Stimulated activated CD8-positive, alpha-beta memory T cell treated with anti-CD3 and anti-CD28 coated beads, Interleukin-15, amount 100 ng/mL, for 4 hours (primary cell): ENCODE measurements around the gene KRT84.

Experiments used
- DNase-seq, 2 donors: peaks; one replicate each; pipeline ENCODE4 v3.0.0-alpha.2; 2020; ENCODE audit warnings: low read depth in 2 of 2

Gene KRT84

GRCh38 chr12:52343550-52343949 is 41.9 kb downstream of the KRT84 start:
- DNase-seq = no peak

- no peak for DNase-seq
These were observed 42.5 kb downstream of the KRT84 start for GRCh38 chr12:52342781-52343490.

GRCh38 chr12:52341066-52341580 is 44.3 kb downstream of the KRT84 start:
- no peak for DNase-seq

GRCh38 chr12:52338241-52338960 is 47.1 kb downstream of the KRT84 start:
- no peak for DNase-seq

- no peak for DNase-seq
These were observed 48.4 kb downstream of the KRT84 start for GRCh38 chr12:52337054-52337453.

DNA sequence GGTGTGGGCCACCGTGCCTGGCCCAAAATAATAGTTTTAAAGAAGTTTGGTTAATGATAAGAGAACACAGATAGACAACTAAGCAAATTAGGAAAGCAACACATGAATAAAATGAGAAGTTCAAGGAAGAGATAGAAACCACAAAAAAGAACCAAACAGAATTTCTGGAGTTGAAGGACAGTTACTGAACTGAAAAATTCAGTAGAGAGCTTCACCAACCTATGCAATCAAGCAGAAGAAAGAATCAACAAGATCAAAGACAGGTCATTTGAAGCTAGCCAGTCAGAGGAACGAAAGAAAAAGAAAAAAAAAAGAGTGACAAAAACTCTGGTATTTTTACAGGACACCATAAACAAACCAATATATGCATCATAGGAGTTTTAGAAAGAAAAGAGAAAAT is 48.8 kb downstream of the KRT84 start:
- DNase-seq = no peak

DNA sequence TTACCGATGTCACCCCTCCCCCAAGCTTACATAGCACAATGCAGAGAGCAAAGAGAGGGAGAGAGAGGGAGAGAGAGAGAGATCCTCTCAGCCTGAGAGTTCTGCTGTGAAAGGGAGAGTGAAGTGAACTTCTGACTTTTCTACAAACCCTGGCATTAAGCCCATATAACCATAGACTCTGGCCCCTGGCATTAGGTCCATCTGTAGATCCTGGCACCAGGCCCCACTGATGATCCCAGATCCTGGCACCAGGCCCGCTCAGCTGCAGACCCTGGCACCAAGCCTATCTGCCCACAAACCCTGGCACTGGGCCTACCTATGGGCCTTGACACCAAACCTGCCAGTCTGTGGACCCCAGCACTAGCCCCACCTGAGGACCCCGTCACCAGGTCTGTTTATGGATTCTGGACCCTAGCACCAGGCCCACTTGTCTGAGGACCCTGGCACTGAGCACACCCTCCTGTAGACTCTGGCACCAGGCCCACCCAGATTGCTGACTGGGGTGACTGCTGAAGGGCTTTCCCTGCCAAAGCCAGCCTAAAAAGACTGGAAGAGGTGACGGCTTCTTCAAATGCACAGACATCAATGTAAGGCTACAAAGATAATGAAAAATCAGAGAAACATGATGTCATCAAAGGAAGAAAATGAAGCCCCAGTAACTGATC is 49.7 kb downstream of the KRT84 start:
- DNase-seq = no peak

GRCh38 chr12:52334185-52334584 is 51.3 kb downstream of the KRT84 start:
- DNase-seq = no peak

- DNase-seq = no peak
These were observed 52.1 kb downstream of the KRT84 start for GRCh38 chr12:52333321-52333720.

DNA sequence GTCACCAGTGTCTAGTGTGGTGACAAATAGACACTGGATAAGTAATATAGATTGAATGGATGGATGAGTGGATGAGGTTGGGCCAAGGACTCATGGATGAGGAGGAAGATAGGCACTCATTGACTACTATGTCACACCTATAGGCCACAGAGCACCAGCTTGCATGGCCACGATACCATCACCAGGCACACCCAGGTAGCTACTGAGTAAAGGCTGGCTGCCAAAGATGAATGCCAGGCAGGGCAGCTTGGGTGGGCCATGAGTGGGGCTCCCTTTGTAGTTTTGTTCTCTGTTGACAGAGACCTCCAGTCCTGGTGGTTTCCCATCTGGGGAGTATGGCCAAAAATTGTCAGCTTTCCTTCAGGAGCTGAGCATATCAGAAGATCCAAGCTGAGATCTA is 53.1 kb downstream of the KRT84 start:
- DNase-seq = no peak

- DNase-seq = no peak
These were observed 53.6 kb downstream of the KRT84 start for GRCh38 chr12:52331833-52332232.

DNA sequence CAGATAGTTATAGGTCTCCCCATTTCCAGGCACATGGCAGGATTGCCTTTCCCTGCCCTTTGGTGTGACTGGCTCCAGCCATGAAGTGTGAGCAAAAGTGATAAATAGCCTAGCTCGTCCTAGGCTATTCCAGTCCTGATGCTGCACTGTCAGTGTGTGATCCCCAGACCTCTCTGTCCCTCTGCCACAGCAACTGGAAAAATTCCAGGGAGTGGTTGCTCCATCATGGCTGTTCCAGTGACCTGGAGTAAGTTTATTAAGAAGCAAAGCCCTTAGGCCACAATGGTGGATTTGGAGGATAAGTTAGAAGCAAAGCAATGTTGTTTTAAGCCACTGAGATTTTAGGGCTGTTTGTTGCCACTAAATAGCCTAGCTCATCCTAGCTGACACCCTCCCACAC is 54.4 kb downstream of the KRT84 start:
- DNase-seq = no peak

GRCh38 chr12:52327830-52328500 is 57.5 kb downstream of the KRT84 start:
- no peak for DNase-seq
